ENCODE data around the gene ABCB4.
A peak's percentile ranks its signal among the peaks of the same experiment; 100 is the strongest.
"Not testable (repeated sequence)": the region's sequence is repeated elsewhere in the genome, so short reads cannot be mapped to it uniquely, and the experiment has no call there.

ABCB4 gene

DNA sequence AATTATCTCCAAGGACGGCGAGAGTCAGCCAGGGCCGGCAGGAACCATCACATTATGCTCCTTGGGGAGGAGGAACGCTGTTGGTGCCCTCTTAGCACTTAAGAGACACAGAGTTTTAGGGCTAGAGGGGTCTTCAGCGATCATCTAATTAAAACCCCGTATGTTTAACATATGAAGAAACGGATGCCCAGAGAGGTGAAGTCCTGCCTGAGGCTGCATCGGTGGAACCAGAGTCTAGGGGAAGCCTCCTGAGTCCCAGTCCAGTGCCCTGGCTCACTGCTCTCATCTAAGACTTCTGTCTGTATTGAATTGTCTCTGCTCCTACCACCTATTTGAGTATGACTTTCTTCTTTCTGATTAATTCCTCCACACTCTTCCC is 688 bp upstream of the ABCB4 start:
- Histone ChIP-seq H3K27me3 (peaks cover 79% of the 10 kb centered on the region), H3K27ac (no peak overlapping the region), H3K36me3 (no peaks in the 10 kb centered on the region), H3K4me3 (ENCODE audit: low read depth in 1 of 2, low read length in 1 of 2) (no peak overlapping the region), H3K9me3 (no peaks in the 10 kb centered on the region), H3K4me1 (ENCODE audit: control insufficient read depth in 1 of 2, insufficient read depth in 1 of 2, low read depth in 1 of 2, low read length in 1 of 2) (peaks cover 3 to 16% of the 10 kb centered on the region in 2 experiments)
- TF ChIP-seq, protein P1, sequence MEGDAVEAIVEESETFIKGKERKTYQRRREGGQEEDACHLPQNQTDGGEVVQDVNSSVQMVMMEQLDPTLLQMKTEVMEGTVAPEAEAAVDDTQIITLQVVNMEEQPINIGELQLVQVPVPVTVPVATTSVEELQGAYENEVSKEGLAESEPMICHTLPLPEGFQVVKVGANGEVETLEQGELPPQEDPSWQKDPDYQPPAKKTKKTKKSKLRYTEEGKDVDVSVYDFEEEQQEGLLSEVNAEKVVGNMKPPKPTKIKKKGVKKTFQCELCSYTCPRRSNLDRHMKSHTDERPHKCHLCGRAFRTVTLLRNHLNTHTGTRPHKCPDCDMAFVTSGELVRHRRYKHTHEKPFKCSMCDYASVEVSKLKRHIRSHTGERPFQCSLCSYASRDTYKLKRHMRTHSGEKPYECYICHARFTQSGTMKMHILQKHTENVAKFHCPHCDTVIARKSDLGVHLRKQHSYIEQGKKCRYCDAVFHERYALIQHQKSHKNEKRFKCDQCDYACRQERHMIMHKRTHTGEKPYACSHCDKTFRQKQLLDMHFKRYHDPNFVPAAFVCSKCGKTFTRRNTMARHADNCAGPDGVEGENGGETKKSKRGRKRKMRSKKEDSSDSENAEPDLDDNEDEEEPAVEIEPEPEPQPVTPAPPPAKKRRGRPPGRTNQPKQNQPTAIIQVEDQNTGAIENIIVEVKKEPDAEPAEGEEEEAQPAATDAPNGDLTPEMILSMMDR (IDR thresholded peaks at IDR 0.05) = no peak

DNA sequence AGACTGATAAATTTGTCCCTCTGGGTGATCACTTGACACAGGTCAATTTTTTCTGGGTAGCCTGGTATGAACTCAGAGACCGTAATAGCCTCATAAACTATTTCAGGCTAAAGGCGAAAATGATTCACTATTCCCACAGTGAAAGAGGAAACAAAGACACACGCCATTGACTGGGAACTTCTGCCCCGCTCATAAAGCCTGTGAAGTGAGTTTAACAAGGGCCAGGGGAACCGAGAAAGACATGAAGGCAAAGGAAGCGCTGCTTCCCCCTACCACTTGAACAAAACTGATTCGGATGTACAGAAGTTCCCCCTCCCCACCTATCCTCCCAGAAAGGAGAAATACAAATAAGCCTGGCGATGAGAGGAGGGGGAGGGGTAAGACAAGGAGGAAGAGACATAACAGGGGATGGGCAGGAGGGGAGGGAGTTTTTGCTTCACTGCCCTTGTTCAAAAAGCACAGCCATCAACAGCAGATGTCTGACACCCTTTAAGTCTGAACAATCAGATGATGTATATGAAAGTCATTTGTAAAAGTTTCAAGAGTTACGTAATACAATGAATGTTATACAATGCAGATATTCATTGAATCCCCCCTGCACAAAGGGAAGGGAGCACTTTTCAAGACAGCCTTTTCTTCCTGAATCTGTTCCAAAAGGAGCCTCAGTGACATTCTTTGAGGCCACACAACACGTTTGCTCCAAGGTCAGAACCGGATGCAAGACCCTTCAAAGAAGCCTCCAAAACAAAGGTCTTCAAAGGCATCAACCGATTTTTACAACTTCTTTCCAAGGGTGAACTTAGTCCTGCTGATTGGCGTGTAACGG is 734 bp downstream of the ABCB4 start:
- Histone ChIP-seq H3K4me1 (ENCODE audit: control insufficient read depth in 1 of 2, insufficient read depth in 1 of 2, low read depth in 1 of 2, low read length in 1 of 2) (peaks cover 3 to 16% of the 10 kb centered on the region in 2 experiments), H3K27ac (no peak overlapping the region), H3K9me3 (no peaks in the 10 kb centered on the region), H3K36me3 (no peaks in the 10 kb centered on the region), H3K4me3 (ENCODE audit: low read depth in 1 of 2, low read length in 1 of 2) (peak overlapping the region in 1 of 2 experiments; percentile 19), H3K27me3 (peaks cover 79% of the 10 kb centered on the region)
- TF ChIP-seq, protein P1 (IDR thresholded peaks at IDR 0.05) = no peak

DNA sequence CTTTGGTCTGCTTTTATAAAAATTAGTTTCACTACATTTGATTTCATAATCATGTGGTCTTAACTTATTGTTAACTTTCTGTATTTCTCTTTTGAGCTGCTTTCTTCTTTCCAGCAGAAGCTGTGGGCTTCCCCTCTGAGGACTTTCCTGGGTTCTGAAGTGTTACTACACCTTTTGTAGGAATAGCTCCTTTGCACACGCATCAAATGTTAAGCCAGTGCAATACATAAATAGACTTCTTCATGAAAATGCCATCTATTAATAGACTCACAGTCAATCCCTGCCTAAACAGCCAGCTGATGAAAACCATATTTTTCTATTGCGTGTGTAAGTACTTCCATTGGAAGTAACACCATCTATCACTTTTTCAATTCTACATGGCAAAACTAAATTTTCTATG is 1.5 kb downstream of the ABCB4 start:
- Histone ChIP-seq H3K4me1 (ENCODE audit: control insufficient read depth in 1 of 2, insufficient read depth in 1 of 2, low read depth in 1 of 2, low read length in 1 of 2) (peaks cover 3 to 16% of the 10 kb centered on the region in 2 experiments), H3K4me3 (ENCODE audit: low read depth in 1 of 2, low read length in 1 of 2) (no peak overlapping the region), H3K9me3 (no peaks in the 10 kb centered on the region), H3K36me3 (no peaks in the 10 kb centered on the region), H3K27ac (no peak overlapping the region), H3K27me3 (peaks cover 73% of the 10 kb centered on the region)
- TF ChIP-seq, protein P1 (IDR thresholded peaks at IDR 0.05) = no peak

DNA sequence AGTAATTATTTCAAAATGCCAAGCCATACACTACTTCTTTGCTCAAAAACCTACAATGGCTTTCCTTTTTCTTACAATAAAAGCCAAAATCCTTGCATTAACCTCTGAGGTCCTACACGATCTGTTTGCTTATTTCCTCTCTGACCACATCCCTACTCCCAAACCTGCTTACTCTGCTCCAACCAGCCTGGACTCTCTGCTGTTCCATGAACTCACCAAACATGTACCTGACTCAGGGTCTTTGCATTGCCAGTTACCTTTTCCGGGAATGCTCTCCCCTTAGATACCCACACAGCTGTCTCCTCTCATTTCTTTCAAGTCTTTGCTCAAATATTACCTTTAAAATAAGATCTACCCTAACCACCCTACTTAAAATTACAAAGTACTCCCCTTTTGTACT is 2.3 kb downstream of the ABCB4 start:
- Histone ChIP-seq H3K36me3 (no peaks in the 10 kb centered on the region), H3K27ac (no peak overlapping the region), H3K27me3 (peaks cover 65% of the 10 kb centered on the region), H3K4me3 (ENCODE audit: low read depth in 1 of 2, low read length in 1 of 2) (no peak overlapping the region), H3K9me3 (no peaks in the 10 kb centered on the region), H3K4me1 (ENCODE audit: control insufficient read depth in 1 of 2, insufficient read depth in 1 of 2, low read depth in 1 of 2, low read length in 1 of 2) (peaks cover 3 to 16% of the 10 kb centered on the region in 2 experiments)
- TF ChIP-seq, protein P1 (IDR thresholded peaks at IDR 0.05) = no peak

DNA sequence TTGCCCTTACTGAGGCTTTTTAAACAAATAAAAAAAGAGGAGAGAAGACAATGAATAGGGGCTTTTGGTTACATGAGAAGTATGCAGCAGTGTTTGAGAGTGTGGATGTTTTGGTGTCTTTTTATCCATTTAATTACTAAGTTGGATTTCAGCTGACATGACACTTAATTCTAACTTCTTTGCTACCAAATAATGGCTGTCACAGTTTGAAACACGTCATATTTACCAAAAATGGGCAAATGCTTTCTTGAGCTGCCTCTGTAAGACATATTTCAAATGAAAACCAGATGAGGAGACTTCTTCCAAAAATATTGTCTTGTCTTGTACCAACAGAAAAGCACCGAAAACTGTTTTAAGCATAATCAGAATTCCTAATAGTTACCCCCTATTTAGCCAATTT is 4.0 kb downstream of the ABCB4 start:
- no peak overlapping the region for H3K4me3 ChIP-seq (ENCODE audit: low read depth in 1 of 2, low read length in 1 of 2)
- H3K27me3 ChIP-seq = peaks cover 48% of the 10 kb centered on the region
- H3K4me1 ChIP-seq (ENCODE audit: control insufficient read depth in 1 of 2, insufficient read depth in 1 of 2, low read depth in 1 of 2, low read length in 1 of 2) = peaks cover 3 to 16% of the 10 kb centered on the region in 2 experiments
- no peaks in the 10 kb centered on the region for H3K36me3 ChIP-seq
- TF ChIP-seq, protein P1 (IDR thresholded peaks at IDR 0.05) = no peak
- no peak overlapping the region for H3K27ac ChIP-seq
- no peaks in the 10 kb centered on the region for H3K9me3 ChIP-seq

DNA sequence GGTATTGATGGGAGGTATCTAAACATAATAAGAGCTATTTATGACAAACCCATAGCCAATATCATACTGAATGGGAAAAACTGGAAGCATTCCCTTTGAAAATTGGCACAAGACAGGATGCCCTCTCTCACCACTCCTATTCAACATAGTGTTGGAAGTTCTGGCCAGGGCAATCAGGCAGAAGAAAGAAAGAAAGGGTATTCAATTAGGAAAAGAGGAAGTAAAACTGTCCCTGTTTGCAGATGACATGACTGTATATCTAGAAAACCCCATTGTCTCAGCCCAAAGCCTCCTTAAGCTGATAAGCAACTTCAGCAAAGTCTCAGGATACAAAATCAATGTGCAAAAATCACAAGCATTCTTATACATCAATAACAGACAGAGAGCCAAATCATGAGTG is 6.3 kb downstream of the ABCB4 start:
- not testable (repeated sequence) for H3K9me3 ChIP-seq; H3K36me3 ChIP-seq; H3K27ac ChIP-seq; H3K4me1 ChIP-seq (ENCODE audit: control insufficient read depth in 1 of 2, insufficient read depth in 1 of 2, low read depth in 1 of 2, low read length in 1 of 2); H3K4me3 ChIP-seq (ENCODE audit: low read depth in 1 of 2, low read length in 1 of 2)
- H3K27me3 ChIP-seq = peaks cover 25% of the 10 kb centered on the region

DNA sequence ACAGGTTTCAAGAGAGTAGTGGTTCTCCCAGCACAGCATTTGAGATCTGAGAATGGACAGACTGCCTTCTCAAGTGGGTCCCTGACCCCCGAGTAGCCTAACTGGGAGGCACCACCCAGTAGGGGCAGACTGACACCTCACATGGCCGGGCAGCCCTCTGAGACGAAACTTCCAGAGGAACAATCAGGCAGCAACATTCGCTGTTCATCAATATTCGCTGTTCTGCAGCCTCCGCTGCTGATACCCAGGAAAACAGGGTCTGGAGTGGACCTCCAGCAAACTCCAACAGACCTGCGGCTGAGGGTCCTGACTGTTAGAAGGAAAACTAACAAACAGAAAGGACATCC is 10.0 kb downstream of the ABCB4 start:
- not testable (repeated sequence) for H3K27ac ChIP-seq; H3K4me1 ChIP-seq (ENCODE audit: control insufficient read depth in 1 of 2, insufficient read depth in 1 of 2, low read depth in 1 of 2, low read length in 1 of 2); H3K27me3 ChIP-seq; H3K9me3 ChIP-seq; H3K4me3 ChIP-seq (ENCODE audit: low read depth in 1 of 2, low read length in 1 of 2); H3K36me3 ChIP-seq

DNA sequence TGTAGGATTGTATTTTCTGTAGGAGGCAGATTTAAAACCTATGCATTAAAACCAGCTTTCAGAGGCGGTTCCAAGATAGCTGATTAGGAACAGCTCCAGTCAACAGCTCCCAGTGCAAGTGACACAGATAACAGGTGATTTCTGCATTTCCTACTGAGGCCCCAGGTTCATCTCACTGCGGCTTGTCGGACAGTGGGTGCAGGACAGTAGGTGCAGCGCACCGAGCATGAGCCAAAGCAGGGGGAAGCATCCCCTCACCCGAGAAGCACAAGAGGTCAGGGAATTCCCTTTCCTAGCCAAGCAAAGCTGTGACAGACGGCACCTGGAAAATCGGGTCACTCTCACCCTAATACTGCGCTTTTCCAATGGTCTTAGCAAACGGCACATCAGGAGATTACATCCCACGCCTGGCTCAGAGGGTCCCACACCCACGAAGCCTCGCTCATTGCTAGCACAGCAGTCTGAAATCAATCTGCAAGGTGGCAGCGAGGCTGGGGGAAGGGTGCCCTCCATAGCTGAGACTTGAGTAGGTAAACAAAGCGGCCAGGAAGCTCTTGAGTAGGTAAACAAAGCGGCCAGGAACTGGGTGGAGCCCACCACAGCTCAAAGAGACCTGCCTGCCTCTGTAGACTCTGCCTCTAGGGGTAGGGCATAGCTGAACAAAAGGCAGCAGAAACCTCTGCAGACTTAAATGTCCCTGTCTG is 10.5 kb downstream of the ABCB4 start:
- not testable (repeated sequence) for H3K9me3 ChIP-seq; H3K4me1 ChIP-seq (ENCODE audit: control insufficient read depth in 1 of 2, insufficient read depth in 1 of 2, low read depth in 1 of 2, low read length in 1 of 2); H3K4me3 ChIP-seq (ENCODE audit: low read depth in 1 of 2, low read length in 1 of 2)

More for the DNA sequence above, 10.5 kb downstream of the ABCB4 start:
- not testable (repeated sequence) for H3K36me3 ChIP-seq, H3K27me3 ChIP-seq, H3K27ac ChIP-seq

Data from neutrophil (primary cell).